MM.1S (cell line): ENCODE data around the gene OXSR1.
"Not testable (repeated sequence)": the region's sequence is repeated elsewhere in the genome, so short reads cannot be mapped to it uniquely, and the experiment has no call there.

Experiments used
- DNase-seq: peaks from one replicate; pipeline ENCODE4 v3.0.0-alpha.2; 2015
- H2AFZ ChIP-seq: fragments of 300-600 bp; sonication (generic); 2 replicates; pipeline ENCODE4 v1.6.0; 2016; ENCODE audit warnings: antibody characterized with exemption, low read length
- H3F3A ChIP-seq: fragments of 300-600 bp; sonication (generic); 2 replicates; pipeline ENCODE4 v1.6.1; 2016; ENCODE audit warnings: mild to moderate bottlenecking, antibody characterized with exemption, low read length, moderate library complexity, mixed read lengths; ENCODE audit not compliant: insufficient read depth
- H3K27ac ChIP-seq: fragments of 300-600 bp; sonication (generic); 2 replicates; pipeline ENCODE4 v1.5.1; 2016; ENCODE audit warnings: mild to moderate bottlenecking, low read length
- H3K27me3 ChIP-seq: fragments of 300-600 bp; sonication (generic); replicated peaks from 2 replicates; pipeline ENCODE4 v1.6.0; 2016; ENCODE audit warnings: low read length; ENCODE audit not compliant: insufficient read depth
- H3K36me3 ChIP-seq: fragments of 300-600 bp; sonication (generic); replicated peaks from 2 replicates; pipeline ENCODE4 v1.6.1; 2016; ENCODE audit warnings: mild to moderate bottlenecking, low read length, mixed read lengths; ENCODE audit not compliant: insufficient read depth
- H3K4me1 ChIP-seq: fragments of 300-600 bp; sonication (generic); 2 replicates; pipeline ENCODE4 v1.6.1; 2016; ENCODE audit warnings: low read length, mixed read lengths
- H3K4me2 ChIP-seq: fragments of 300-600 bp; sonication (generic); 2 replicates; pipeline ENCODE4 v1.6.0; 2016; ENCODE audit warnings: low read depth, low read length
- H3K4me3 ChIP-seq: fragments of 300-600 bp; sonication (generic); 2 replicates; pipeline ENCODE4 v1.5.1; 2016; ENCODE audit warnings: low read length, mixed read lengths
- H3K79me2 ChIP-seq: fragments of 300-600 bp; sonication (generic); 2 replicates; pipeline ENCODE4 v1.6.1; 2016; ENCODE audit warnings: mixed run types, low read length, mixed read lengths
- H3K9ac ChIP-seq: fragments of 300-600 bp; sonication (generic); 2 replicates; pipeline ENCODE4 v1.6.1; 2016; ENCODE audit warnings: low read length, mixed read lengths
- H3K9me2 ChIP-seq: fragments of 300-600 bp; sonication (generic); replicated peaks from 2 replicates; pipeline ENCODE4 v1.6.1; 2016; ENCODE audit warnings: mild to moderate bottlenecking, low read length, mixed read lengths; ENCODE audit not compliant: insufficient read depth
- H3K9me3 ChIP-seq: fragments of 300-600 bp; sonication (generic); replicated peaks from 2 replicates; pipeline ENCODE4 v1.6.1; 2016; ENCODE audit warnings: mild to moderate bottlenecking, low read length, mixed read lengths; ENCODE audit not compliant: insufficient read depth
- H4K20me1 ChIP-seq: fragments of 300-600 bp; sonication (generic); 2 replicates; pipeline ENCODE4 v1.6.1; 2016; ENCODE audit warnings: mild to moderate bottlenecking, low read length, moderate library complexity, mixed read lengths; ENCODE audit not compliant: insufficient read depth
- CTCF ChIP-seq: fragments of 300-600 bp; sonication (generic); IDR thresholded peaks from 2 replicates; pipeline ENCODE4 v1.5.1; 2016; ENCODE audit warnings: antibody characterized with exemption, low read length, mixed read lengths
- EZH2 ChIP-seq: fragments of 300-600 bp; sonication (generic); optimal IDR thresholded peaks from 2 replicates; pipeline ENCODE3; 2017; ENCODE audit warnings: low read depth, mild to moderate bottlenecking, antibody characterized with exemption, low read length, mixed read lengths
- EZH2phosphoT487 ChIP-seq: fragments of 300-600 bp; sonication (generic); IDR thresholded peaks from 2 replicates; pipeline ENCODE4 v1.6.1; 2018; ENCODE audit warnings: antibody characterized with exemption, low read length

Gene OXSR1

GRCh38 chr3:38238416-38239008, 73.2 kb downstream of the OXSR1 start:
- H3K27me3 ChIP-seq, result no peaks in the 10 kb centered on the region
- no peaks in the 10 kb centered on the region for H3K4me1 ChIP-seq
- TF ChIP-seq CTCF (no peak), EZH2 (no peak), EZH2phosphoT487 (no peak)
- no peaks in the 10 kb centered on the region for H3K9me2 ChIP-seq
- no peak overlapping the region for H2AFZ ChIP-seq
- H3K9me3 ChIP-seq, result no peaks in the 10 kb centered on the region
- H3K9ac ChIP-seq, result no peak overlapping the region
- H3F3A ChIP-seq, result no peaks in the 10 kb centered on the region
- DNase-seq, result no peak
- no peaks in the 10 kb centered on the region for H4K20me1 ChIP-seq
- H3K79me2 ChIP-seq, result no peaks in the 10 kb centered on the region
- no peaks in the 10 kb centered on the region for H3K36me3 ChIP-seq
- H3K27ac ChIP-seq, result no peak overlapping the region
- no peak overlapping the region for H3K4me2 ChIP-seq
- no peak overlapping the region for H3K4me3 ChIP-seq

- H3K9me2 ChIP-seq, H3K4me2 ChIP-seq, H3K4me1 ChIP-seq, H3F3A ChIP-seq, H3K9ac ChIP-seq, H3K27ac ChIP-seq, H3K4me3 ChIP-seq, DNase-seq, H3K36me3 ChIP-seq, H2AFZ ChIP-seq, H3K79me2 ChIP-seq, H4K20me1 ChIP-seq, H3K9me3 ChIP-seq, H3K27me3 ChIP-seq: not testable (repeated sequence)
These were observed 77.5 kb downstream of the OXSR1 start for GRCh38 chr3:38242812-38243211.

GRCh38 chr3:38245930-38246329, 80.6 kb downstream of the OXSR1 start:
- Histone ChIP-seq H3F3A (no peaks in the 10 kb centered on the region), H3K79me2 (no peaks in the 10 kb centered on the region), H3K27ac (no peak overlapping the region), H3K4me1 (no peaks in the 10 kb centered on the region), H3K4me3 (no peak overlapping the region), H3K9me2 (no peaks in the 10 kb centered on the region), H3K4me2 (no peak overlapping the region), H4K20me1 (no peaks in the 10 kb centered on the region), H3K36me3 (no peaks in the 10 kb centered on the region), H2AFZ (no peak overlapping the region), H3K27me3 (no peaks in the 10 kb centered on the region), H3K9ac (no peak overlapping the region), H3K9me3 (no peaks in the 10 kb centered on the region)
- TF ChIP-seq CTCF (no peak), EZH2phosphoT487 (no peak), EZH2 (no peak)
- no peak for DNase-seq

GRCh38 chr3:38247366-38248035, 82.2 kb downstream of the OXSR1 start:
- Histone ChIP-seq H3K27me3 (no peaks in the 10 kb centered on the region), H3K36me3 (no peaks in the 10 kb centered on the region), H4K20me1 (no peaks in the 10 kb centered on the region), H3K27ac (no peak overlapping the region), H3K79me2 (no peaks in the 10 kb centered on the region), H3K4me2 (no peak overlapping the region), H3K4me1 (no peaks in the 10 kb centered on the region), H3K9me2 (no peaks in the 10 kb centered on the region), H3K4me3 (no peak overlapping the region), H3K9ac (no peak overlapping the region), H3F3A (no peaks in the 10 kb centered on the region), H2AFZ (no peak overlapping the region), H3K9me3 (no peaks in the 10 kb centered on the region)
- TF ChIP-seq EZH2phosphoT487, result no peak
- no peak for DNase-seq
